ENCODE results near the gene CLCN3.
"Not testable (repeated sequence)": the region's sequence is repeated elsewhere in the genome, so short reads cannot be mapped to it uniquely, and the experiment has no call there.

Gene CLCN3

GRCh38 chr4:169617306-169617705 lies 3.1 kb upstream of the CLCN3 start:
- FAIRE-seq (no peak), DNase-seq (ENCODE audit: low spot score) (no peak)

- no peak for FAIRE-seq
- DNase-seq (ENCODE audit: low spot score), result no peak
Observed at GRCh38 chr4:169618286-169618685, 2.1 kb upstream of the CLCN3 start.

DNA sequence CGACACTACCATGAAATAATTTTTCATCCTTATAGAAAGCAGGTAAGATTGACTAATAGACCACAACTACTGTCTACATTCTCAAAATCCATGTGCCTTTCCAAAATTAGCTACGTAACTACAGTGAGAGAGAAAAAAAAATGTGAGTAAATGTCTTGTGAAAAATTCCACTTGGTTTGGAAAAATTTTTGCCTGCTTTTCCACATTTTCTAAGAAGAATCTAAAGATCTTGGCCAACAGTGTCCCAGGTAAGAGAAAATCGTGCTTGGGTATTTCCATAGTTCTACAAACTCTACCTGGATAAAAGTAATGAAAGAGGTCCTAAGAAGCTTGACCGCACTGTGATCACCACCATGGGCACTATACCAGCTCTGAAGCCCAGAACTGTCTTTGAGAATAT lies 1.4 kb upstream of the CLCN3 start:
- FAIRE-seq, result no peak

GRCh38 chr4:169619518-169619957 lies 840 bp upstream of the CLCN3 start:
- DNase-seq (ENCODE audit: low spot score) (peak; percentile 33), FAIRE-seq (no peak)

More for the DNA sequence above, 1.4 kb upstream of the CLCN3 start:
- no peak for DNase-seq (ENCODE audit: low spot score)

DNA sequence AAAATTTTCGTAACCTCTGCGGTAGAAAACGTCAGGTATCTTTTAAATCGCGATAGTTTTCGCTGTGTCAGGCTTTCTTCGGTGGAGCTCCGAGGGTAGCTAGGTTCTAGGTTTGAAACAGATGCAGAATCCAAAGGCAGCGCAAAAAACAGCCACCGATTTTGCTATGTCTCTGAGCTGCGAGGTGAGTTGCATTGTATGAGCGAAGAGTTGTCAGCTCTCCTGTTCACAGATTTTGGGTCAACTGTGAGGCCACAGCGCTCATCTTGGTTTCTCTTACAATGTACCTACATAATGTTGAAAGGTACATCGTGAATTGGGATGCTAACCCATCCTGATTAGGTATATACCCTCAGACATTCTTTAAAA lies 486 bp downstream of the CLCN3 start:
- FAIRE-seq (no peak), DNase-seq (ENCODE audit: low spot score) (no peak)

GRCh38 chr4:169621731-169622492 lies 1.5 kb downstream of the CLCN3 start:
- peak; percentile 19 for DNase-seq (ENCODE audit: low spot score)
- no peak for FAIRE-seq

DNA sequence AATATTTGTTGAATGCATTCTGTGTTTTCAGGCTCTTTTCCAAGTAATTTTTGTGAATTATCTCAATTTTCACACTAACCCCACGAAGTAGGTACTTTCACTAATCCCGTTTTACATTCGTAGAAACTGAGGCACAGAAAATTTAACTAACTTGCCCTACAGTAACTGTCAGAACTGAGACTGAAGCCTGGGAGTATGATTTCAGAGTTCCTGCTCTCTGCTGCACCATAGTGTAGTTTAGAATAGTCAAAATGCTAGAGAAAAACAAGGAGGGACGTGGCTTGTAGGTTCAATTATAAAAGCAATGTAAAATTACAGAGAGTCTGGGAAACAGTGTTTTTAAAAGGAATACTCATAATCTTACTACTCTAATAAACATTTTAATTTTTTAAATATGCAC lies 2.2 kb downstream of the CLCN3 start:
- DNase-seq (ENCODE audit: low spot score) (no peak), FAIRE-seq (no peak)

DNA sequence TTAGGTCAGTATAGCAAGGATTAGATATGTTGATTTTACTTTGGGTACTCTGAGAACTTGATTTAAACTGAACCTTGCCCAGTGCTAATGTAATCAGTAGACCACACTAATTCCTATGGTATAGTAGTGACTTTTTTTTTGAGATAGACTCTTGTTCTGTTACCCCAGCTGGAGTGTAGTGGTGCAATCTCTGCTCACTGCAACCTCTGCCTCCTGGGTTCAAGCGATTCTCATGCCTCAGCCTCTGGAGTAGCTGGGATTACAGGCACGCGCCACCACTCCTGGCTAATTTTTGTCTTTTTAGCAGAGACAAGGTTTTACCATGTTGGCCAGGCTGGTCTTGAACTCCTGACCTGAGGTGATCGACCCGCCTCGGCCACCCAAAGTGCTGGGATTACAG lies 3.6 kb downstream of the CLCN3 start:
- FAIRE-seq, result not testable (repeated sequence)

GRCh38 chr4:169625886-169626285 lies 5.5 kb downstream of the CLCN3 start:
- FAIRE-seq, result no peak
- DNase-seq (ENCODE audit: low spot score), result no peak

More for the DNA sequence above, 3.6 kb downstream of the CLCN3 start:
- not testable (repeated sequence) for DNase-seq (ENCODE audit: low spot score)

DNA sequence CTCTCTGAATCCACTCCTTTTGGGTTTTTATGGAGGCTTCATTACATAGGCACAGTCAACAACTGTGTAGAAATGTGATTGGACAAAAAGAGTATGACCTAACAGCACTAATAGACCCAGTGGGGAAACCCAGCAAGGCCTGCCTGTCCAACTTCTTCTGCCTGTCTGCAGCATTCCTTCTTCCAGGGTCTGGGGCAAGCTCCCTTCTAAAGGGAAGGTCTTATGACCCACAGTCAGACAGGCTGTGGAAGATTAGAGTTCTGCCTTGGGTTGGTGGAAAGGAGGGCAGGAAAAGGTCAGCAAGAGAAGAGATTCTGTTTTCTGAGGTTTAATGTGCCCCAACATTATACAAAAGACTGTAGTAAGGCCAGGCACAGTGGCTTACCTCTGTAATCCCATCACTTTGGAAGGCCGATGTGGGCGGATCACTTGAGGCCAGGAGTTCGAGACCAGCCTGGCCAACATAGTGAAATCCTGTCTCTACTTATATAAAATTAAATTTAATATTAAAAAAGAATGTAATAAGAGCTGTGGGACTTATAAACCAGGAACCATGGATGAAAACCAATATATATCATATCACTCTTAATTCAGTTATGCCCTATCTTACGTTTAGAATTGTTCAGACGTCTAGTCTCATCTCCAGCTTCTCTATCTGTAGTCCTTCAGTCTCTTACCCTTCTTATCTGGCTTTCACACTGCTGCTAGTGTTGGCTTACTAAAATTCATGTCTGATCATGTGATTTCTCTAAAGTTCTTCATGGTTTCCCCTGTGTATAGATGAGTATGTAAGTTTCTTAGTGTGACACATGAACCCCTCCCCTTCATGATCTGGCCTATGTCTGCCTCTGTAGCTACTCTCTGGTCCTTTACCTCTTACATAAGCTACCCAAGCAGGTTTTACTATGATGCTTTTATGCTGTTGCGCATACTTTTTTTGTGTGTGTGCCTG lies 6.2 kb downstream of the CLCN3 start:
- FAIRE-seq (no peak), DNase-seq (ENCODE audit: low spot score) (no peak)

DNA sequence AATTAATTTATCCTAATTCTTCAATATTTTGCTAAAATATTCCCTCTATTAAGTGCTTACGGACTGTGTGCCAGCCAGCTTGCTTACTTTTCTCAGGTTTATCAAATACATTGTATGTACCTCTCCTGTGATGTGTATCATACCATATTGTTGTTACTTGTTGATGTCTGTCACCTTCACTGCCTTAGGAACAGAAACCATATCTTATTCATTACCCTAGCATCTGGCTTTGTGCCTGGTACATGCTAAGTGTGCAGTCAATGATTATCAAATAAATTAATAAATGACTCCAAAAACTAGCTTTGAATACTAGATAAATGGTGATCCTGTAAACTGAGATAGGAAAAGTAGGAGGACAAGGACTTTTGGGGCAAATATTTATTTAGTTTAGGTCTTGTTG lies 6.9 kb downstream of the CLCN3 start:
- DNase-seq (ENCODE audit: low spot score) (peak; percentile 48), FAIRE-seq (peak; percentile 81)

- FAIRE-seq (no peak), DNase-seq (ENCODE audit: low spot score) (no peak)
Observed at GRCh38 chr4:169628579-169628978, 8.2 kb downstream of the CLCN3 start.

DNA sequence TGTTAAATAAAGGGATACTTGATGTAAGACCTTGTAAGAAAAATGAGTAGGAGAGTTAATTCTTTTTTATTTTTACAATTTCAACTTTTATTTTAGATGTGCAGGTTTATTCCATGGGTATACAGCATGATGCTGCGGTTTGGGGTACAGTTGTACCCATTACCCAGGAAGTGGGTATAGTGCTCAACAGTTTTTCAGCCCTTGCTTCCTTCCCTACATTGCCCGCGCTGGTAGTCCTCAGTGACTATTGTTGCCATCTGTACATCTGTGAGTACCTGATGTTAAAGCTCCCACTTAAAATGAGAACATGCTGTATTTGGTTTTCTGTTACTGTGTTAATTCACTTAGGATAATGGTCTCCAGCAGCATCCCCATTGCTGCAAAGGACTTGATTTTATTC lies 9.7 kb downstream of the CLCN3 start:
- DNase-seq (ENCODE audit: low spot score) (no peak), FAIRE-seq (no peak)

- no peak for DNase-seq (ENCODE audit: low spot score)
- FAIRE-seq, result no peak
Observed at GRCh38 chr4:169632896-169633295, 12.5 kb downstream of the CLCN3 start.

DNA sequence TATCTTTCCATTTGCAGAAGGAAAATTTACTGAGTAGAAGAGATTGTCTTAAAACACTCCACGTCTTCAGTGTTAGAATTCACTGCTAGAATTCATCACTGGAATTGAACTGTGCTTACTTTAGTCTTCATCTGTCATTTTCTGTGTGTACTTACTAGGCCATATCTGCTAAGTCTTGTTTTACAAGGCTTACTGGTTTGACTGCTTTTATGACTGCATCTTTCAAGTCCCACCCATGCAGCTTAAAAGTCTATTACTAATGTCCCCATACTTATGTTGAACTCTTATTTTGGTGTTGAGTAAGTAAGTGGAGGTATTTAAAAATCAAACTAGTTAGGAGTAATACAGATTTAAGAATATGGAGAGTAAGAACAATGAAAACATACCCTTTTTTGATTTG lies 14.6 kb downstream of the CLCN3 start:
- no peak for FAIRE-seq
- DNase-seq (ENCODE audit: low spot score), result no peak

GRCh38 chr4:169640261-169640870 lies 20.0 kb downstream of the CLCN3 start:
- no peak for DNase-seq (ENCODE audit: low spot score)
- no peak for FAIRE-seq

- no peak for FAIRE-seq
- DNase-seq (ENCODE audit: low spot score), result no peak
Observed at GRCh38 chr4:169644802-169645201, 24.4 kb downstream of the CLCN3 start.

- FAIRE-seq (no peak), DNase-seq (ENCODE audit: low spot score) (no peak)
Observed at GRCh38 chr4:169645627-169646026, 25.2 kb downstream of the CLCN3 start.

- FAIRE-seq (peak; percentile 69), DNase-seq (ENCODE audit: low spot score) (no peak)
Observed at GRCh38 chr4:169649545-169650226, 29.3 kb downstream of the CLCN3 start.

DNA sequence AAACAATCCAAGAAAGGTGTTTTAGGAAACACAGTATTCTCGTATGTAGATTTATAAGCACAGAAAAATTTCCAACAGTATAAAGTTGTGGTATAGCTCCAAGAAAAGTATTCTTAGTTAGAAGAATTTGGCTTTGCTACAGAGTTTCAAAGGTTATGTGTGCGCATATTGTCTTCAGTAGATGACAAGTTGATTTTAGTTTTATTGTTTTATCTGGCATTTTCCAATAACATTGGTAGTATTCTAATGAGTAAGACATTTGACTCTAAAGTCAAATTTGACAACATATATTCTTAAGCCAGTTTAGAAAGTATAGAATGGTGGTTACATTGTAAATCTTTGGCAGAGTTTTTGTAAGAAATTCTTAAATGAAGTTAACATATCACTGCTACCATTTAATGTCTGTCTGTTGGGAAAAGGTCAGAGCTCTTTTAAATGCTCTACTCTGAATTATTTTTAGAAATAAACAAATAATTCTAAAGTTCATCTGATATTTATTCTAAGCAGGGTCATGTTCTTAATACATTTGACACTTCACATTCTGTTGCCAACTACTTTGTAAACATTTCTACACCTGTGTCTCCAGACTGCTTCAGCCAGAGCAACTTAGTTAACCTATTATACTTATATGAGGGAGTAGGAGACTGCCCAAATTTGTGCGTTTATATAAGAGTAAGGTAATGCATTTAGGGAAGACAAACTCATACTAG lies 30.0 kb downstream of the CLCN3 start:
- FAIRE-seq, result no peak
- no peak for DNase-seq (ENCODE audit: low spot score)

DNA sequence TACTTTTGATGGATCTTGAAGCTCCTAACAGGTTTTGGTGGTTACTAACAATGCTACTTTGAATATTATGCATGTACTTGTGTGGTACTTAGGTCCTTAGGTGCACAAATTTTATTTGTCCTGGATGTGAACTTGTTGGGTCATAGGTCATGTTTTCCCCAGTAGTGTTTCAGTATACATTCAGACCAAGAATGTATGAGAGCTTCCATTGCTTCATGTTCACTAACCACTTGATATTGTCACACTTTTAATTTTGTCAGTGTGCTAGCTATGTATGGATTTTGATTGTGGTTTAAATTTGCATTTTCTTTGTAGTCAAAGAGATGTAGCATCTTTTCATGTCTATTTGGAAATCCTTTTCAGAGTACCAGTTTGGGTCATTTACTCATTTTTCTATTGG lies 32.2 kb downstream of the CLCN3 start:
- no peak for FAIRE-seq
- DNase-seq (ENCODE audit: low spot score), result no peak
